Lower leg skin (tissue), 4 donors: ENCODE data around the gene SLC4A2. TPM values are rescaled to one million over a fixed set of nuclear protein-coding genes. Genes with fewer than 3 reads are reported as not detected.
A peak's percentile ranks its signal among the peaks of the same experiment; 100 is the strongest.

Experiments used
- DNase-seq, 2 donors: peaks; one replicate each; pipeline ENCODE4 v3.0.0-alpha.2; 2019; ENCODE audit warnings: low spot score in 2 of 2
- H3K4me3 ChIP-seq: fragments of 200-600 bp; sonication (generic); 2 replicates; pipeline ENCODE4 v1.5.1; 2017; ENCODE audit warnings: mild to moderate bottlenecking, low read depth; ENCODE audit not compliant: poor library complexity, severe bottlenecking
- CTCF ChIP-seq, 3 donors: fragments of 450-650 bp; IDR thresholded peaks; one replicate each; pipeline ENCODE4 v1.5.1; 2016; ENCODE audit warnings: antibody characterized with exemption in 3 of 3, mild to moderate bottlenecking in 3 of 3, moderate library complexity in 2 of 3
- POLR2A ChIP-seq, 2 donors: fragments of 450-650 bp; IDR thresholded peaks; one replicate each; pipeline ENCODE4 v1.6.1; 2016 to 2017; ENCODE audit warnings: antibody characterized with exemption in 2 of 2, mild to moderate bottlenecking in 1 of 2, moderate library complexity in 1 of 2
- WGBS, 2 donors: methylation state at CpG; one replicate each; pipeline ENCODE4 v1.1.5; 2018; 5-methylcytosine and 5-hydroxymethylcytosine counted together
- intact Hi-C: fragments of 100-400 bp; cut with DNase I; formaldehyde crosslinking; loops from one replicate; pipeline ENCODE4 v1.15.0; 2023; ENCODE audit warnings: low total_unique reads
- total RNA-seq, 4 donors: library from RNA; depleted of rRNA; stranded (reverse); fragments of >200 nt; gene quantifications; one replicate each; pipeline ENCODE4 v1.1.0, GENCODE V29; 2016

Gene SLC4A2
- total RNA-seq, 4 donors from 2014 or later = 56.3 to 83.5 (median 67.7) TPM

- intact Hi-C loops = no loop called here
- DNase-seq = no peak
- 87 to 92% methylated on average over 15 of the region's 15 CpGs for WGBS, 2 donors
- TF ChIP-seq CTCF (IDR thresholded peaks at IDR 0.05) (no peak), POLR2A (IDR thresholded peaks at IDR 0.05) (no peak)
- no peak overlapping the region for H3K4me3 ChIP-seq
Observed at GRCh38 chr7:151016942-151017341, 42.4 kb upstream of the SLC4A2 start.

GRCh38 chr7:151017370-151017952 lies 41.9 kb upstream of the SLC4A2 start:
- WGBS, 2 donors = 41 to 56% methylated on average over 12 to 13 of the region's 13 CpGs
- H3K4me3 ChIP-seq = no peak overlapping the region
- no peak for TF ChIP-seq CTCF (IDR thresholded peaks at IDR 0.05)
- TF ChIP-seq POLR2A (IDR thresholded peaks at IDR 0.05) = no peak
- intact Hi-C loops = no loop called here
- DNase-seq = no peak

GRCh38 chr7:151017953-151018420 lies 41.4 kb upstream of the SLC4A2 start:
- H3K4me3 ChIP-seq = no peak overlapping the region
- peak in 1 of 3 donors; percentile 37 for TF ChIP-seq CTCF (IDR thresholded peaks at IDR 0.05)
- TF ChIP-seq POLR2A (IDR thresholded peaks at IDR 0.05) = no peak
- WGBS, 2 donors = 3 to 6% methylated on average over 28 to 34 of the region's 34 CpGs
- DNase-seq = peak in 1 of 2 donors; percentile 93
- intact Hi-C loops = no loop called here

- no peak for DNase-seq
- H3K4me3 ChIP-seq = no peak overlapping the region
- intact Hi-C loops = no loop called here
- 2 to 5% methylated on average over 58 to 80 of the region's 82 CpGs for WGBS, 2 donors
- TF ChIP-seq POLR2A (IDR thresholded peaks at IDR 0.05) = no peak
- TF ChIP-seq CTCF (IDR thresholded peaks at IDR 0.05) = peak in 1 of 3 donors; percentile 6
Observed at GRCh38 chr7:151018421-151019129, 40.8 kb upstream of the SLC4A2 start.

GRCh38 chr7:151019130-151019447 lies 40.3 kb upstream of the SLC4A2 start:
- DNase-seq = no peak
- 32 to 34% methylated on average over 19 to 20 of the region's 20 CpGs for WGBS, 2 donors
- intact Hi-C loops = no loop called here
- TF ChIP-seq CTCF (IDR thresholded peaks at IDR 0.05) = no peak
- TF ChIP-seq POLR2A (IDR thresholded peaks at IDR 0.05) = no peak
- no peak overlapping the region for H3K4me3 ChIP-seq
